Globus pallidus (tissue), 1 donor: ENCODE data around the gene MCHR1.
"Not testable (repeated sequence)": the region's sequence is repeated elsewhere in the genome, so short reads cannot be mapped to it uniquely, and the experiment has no call there.

Experiments used
- DNase-seq: peaks from one replicate; pipeline ENCODE4 v3.0.0-alpha.2; 2015; ENCODE audit warnings: low spot score

MCHR1 gene

GRCh38 chr22:40679249-40679963, at the start of gene MCHR1:
Gene MCHR1, plus strand, starts transcription at chr22:40679484. Its CDS starts 169 bp downstream, at chr22:40679653.
- DNase-seq: no peak

- no peak for DNase-seq
These were observed 47.4 kb upstream of the MCHR1 start for GRCh38 chr22:40631925-40632324.

- no peak for DNase-seq
These were observed 46.2 kb upstream of the MCHR1 start for GRCh38 chr22:40633036-40633435.

- DNase-seq: no peak
These were observed 45.0 kb upstream of the MCHR1 start for GRCh38 chr22:40634119-40634903.

GRCh38 chr22:40635043-40635939, 44.0 kb upstream of the MCHR1 start:
- no peak for DNase-seq

GRCh38 chr22:40635940-40636379, 43.3 kb upstream of the MCHR1 start:
- no peak for DNase-seq

- DNase-seq: peak; percentile 100
These were observed 42.7 kb upstream of the MCHR1 start, which contains the start of gene MRTFA for GRCh38 chr22:40636380-40637182. Gene MRTFA, minus strand, starts transcription at chr22:40636719.

- no peak for DNase-seq
These were observed 41.8 kb upstream of the MCHR1 start for GRCh38 chr22:40637183-40638150.

- DNase-seq: no peak
These were observed 41.0 kb upstream of the MCHR1 start for GRCh38 chr22:40638261-40638660.

- DNase-seq: no peak
These were observed 38.0 kb upstream of the MCHR1 start for GRCh38 chr22:40641269-40641668.

- no peak for DNase-seq
These were observed 37.0 kb upstream of the MCHR1 start for GRCh38 chr22:40642316-40642715.

GRCh38 chr22:40645579-40646197, 33.6 kb upstream of the MCHR1 start:
- no peak for DNase-seq

- no peak for DNase-seq
These were observed 30.9 kb upstream of the MCHR1 start for GRCh38 chr22:40648386-40648785.

GRCh38 chr22:40651057-40651456, 28.2 kb upstream of the MCHR1 start:
- DNase-seq: no peak

GRCh38 chr22:40651563-40652501, 27.5 kb upstream of the MCHR1 start:
- DNase-seq: peak; percentile 97

- no peak for DNase-seq
These were observed 25.9 kb upstream of the MCHR1 start for GRCh38 chr22:40653361-40653760.

- peak; percentile 78 for DNase-seq
These were observed 24.6 kb upstream of the MCHR1 start for GRCh38 chr22:40654522-40655167.

- not testable (repeated sequence) for DNase-seq
These were observed 23.3 kb upstream of the MCHR1 start for GRCh38 chr22:40655941-40656340.
